Esophagus muscularis mucosa (tissue), 4 donors: Measurements from ENCODE around the gene FHOD1. TPM values are rescaled to one million over a fixed set of nuclear protein-coding genes. Genes with fewer than 3 reads are reported as not detected.

ENCODE experiments used
- DNase-seq: peaks from one replicate; pipeline ENCODE4 v3.0.0-alpha.2; 2017; ENCODE audit errors: extremely low spot score
- H3K27ac ChIP-seq, 4 donors: fragments of 200-600 bp; sonication (generic); replicated peaks in 1 of 4; 1 replicate in 3 of 4; 2 replicates in 1 of 4; pipeline ENCODE4 v1.5.1; 2016 to 2019; ENCODE audit warnings: mild to moderate bottlenecking in 1 of 4
- H3K27me3 ChIP-seq, 4 donors: fragments of 200-600 bp; sonication (generic); one replicate each; pipeline versions ENCODE4 v1.5.1 to v1.6.0; 2016 to 2019
- H3K36me3 ChIP-seq, 4 donors: fragments of 200-600 bp; sonication (generic); one replicate each; pipeline ENCODE4 v1.5.1; 2016 to 2019
- H3K4me1 ChIP-seq, 4 donors: fragments of 200-600 bp; sonication (generic); one replicate each; pipeline ENCODE4 v1.5.1; 2016 to 2019
- H3K4me3 ChIP-seq, 4 donors: fragments of 200-600 bp; sonication (generic); 1 replicate in 2 of 4; 2 replicates in 2 of 4; pipeline ENCODE4 v1.5.1; 2016 to 2019; ENCODE audit warnings: mild to moderate bottlenecking in 4 of 4, moderate library complexity in 1 of 4
- H3K9me3 ChIP-seq, 4 donors: fragments of 200-600 bp; sonication (generic); 1 replicate in 3 of 4; 2 replicates in 1 of 4; pipeline ENCODE4 v1.5.1; 2016 to 2019
- EP300 ChIP-seq: sonication (generic); formaldehyde crosslinking; IDR thresholded peaks from one replicate; pipeline ENCODE4 v1.6.1; 2017; ENCODE audit warnings: antibody characterized with exemption
- POLR2A ChIP-seq: fragments of 450-650 bp; IDR thresholded peaks from one replicate; pipeline ENCODE4 v1.6.1; 2017; ENCODE audit warnings: antibody characterized with exemption, moderate library complexity, mild to moderate bottlenecking, low read depth
- POLR2AphosphoS5 ChIP-seq, 2 donors: sonication (generic); formaldehyde crosslinking; IDR thresholded peaks; one replicate each; pipeline ENCODE4 v1.6.1; 2017; ENCODE audit warnings: antibody characterized with exemption in 2 of 2
- WGBS: methylation state at CpG from one replicate; pipeline ENCODE4 v1.1.5; 2018; 5-methylcytosine and 5-hydroxymethylcytosine counted together
- intact Hi-C: fragments of 100-400 bp; cut with DNase I; formaldehyde crosslinking; loops from one replicate; pipeline ENCODE4 v1.15.1; 2023
- total RNA-seq, 4 donors: library from RNA; depleted of rRNA; stranded (reverse); fragments of >200 nt; gene quantifications; one replicate each; pipeline versions ENCODE4 v1.1.0 to v1.2.1, GENCODE V29; 2016
- TF ChIP-seq, protein P1 (sequence below), 3 experiments: fragments of 200-600 bp in 2 of 3; fragments of 450-650 bp in 1 of 3; sonication (generic) in 2 of 3; IDR thresholded peaks; one replicate each; pipeline ENCODE4 v1.5.1; 2017 to 2019; ENCODE audit warnings: antibody characterized with exemption in 3 of 3, mild to moderate bottlenecking in 2 of 3, moderate library complexity in 1 of 3

Gene FHOD1
- total RNA-seq, 4 donors from 2014 or later, result 8.0 to 15.6 (median 10.0) TPM

DNA sequence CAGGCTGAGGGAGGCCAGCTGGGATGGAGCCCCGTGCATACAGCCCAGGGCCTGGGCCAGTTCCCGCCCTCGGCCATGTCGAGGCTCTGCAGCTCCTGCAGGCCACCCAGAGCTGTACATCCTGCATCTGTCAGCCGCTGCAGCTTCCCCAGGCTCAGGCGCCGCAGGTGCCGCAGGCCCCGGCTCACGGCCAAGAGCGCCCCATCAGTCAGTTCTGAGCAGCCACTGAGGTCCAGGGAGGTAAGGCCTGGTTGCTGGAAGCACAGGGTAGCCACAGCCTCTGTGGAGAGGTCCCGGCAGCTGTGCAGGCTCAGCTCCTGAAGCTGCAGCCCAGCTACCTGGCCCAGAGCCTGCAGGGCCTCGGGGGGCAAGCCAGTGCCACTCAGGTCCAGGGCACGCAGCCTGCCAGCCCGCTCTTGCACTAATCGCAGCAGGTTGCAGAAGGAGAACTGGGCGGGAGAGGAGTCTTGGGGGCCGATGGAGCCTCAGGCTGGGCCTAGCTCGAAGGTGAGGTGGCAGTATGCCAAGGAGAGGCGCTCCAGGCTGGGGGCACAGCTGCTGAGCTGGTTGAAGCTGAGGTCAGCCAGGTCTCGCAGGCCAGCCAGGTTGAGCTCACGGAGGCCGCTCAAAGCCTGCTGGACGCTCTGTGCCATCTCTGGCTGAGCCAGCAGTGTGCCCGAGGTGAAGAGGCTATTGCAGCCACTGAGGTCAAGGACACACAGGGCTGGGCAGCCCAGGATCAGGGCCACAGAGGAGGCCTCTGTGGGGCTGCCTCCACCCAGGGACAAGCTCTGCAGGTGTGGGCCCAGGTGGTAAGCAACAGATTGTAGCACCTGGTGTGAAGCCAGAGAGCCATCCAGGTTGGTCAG, 37.0 kb downstream of the FHOD1 start:
- no peak for DNase-seq
- 89% methylated on average over 6 of the region's 25 CpGs for WGBS
- Histone ChIP-seq H3K4me3 (no peak overlapping the region), H3K27me3 (no peaks in the 10 kb centered on the region), H3K4me1 (peaks cover 0 to 6% (median 3%) of the 10 kb centered on the region in 4 donors), H3K9me3 (no peaks in the 10 kb centered on the region), H3K36me3 (peaks cover 0 to 39% (median 6%) of the 10 kb centered on the region in 4 donors), H3K27ac (no peak overlapping the region)
- TF ChIP-seq EP300, result no peak
- TF ChIP-seq, protein P1, sequence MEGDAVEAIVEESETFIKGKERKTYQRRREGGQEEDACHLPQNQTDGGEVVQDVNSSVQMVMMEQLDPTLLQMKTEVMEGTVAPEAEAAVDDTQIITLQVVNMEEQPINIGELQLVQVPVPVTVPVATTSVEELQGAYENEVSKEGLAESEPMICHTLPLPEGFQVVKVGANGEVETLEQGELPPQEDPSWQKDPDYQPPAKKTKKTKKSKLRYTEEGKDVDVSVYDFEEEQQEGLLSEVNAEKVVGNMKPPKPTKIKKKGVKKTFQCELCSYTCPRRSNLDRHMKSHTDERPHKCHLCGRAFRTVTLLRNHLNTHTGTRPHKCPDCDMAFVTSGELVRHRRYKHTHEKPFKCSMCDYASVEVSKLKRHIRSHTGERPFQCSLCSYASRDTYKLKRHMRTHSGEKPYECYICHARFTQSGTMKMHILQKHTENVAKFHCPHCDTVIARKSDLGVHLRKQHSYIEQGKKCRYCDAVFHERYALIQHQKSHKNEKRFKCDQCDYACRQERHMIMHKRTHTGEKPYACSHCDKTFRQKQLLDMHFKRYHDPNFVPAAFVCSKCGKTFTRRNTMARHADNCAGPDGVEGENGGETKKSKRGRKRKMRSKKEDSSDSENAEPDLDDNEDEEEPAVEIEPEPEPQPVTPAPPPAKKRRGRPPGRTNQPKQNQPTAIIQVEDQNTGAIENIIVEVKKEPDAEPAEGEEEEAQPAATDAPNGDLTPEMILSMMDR (IDR thresholded peaks at IDR 0.05), result no peak
- TF ChIP-seq POLR2A, result no peak
- TF ChIP-seq POLR2AphosphoS5 (IDR thresholded peaks at IDR 0.05), result no peak
- intact Hi-C loops, result no loop called here

DNA sequence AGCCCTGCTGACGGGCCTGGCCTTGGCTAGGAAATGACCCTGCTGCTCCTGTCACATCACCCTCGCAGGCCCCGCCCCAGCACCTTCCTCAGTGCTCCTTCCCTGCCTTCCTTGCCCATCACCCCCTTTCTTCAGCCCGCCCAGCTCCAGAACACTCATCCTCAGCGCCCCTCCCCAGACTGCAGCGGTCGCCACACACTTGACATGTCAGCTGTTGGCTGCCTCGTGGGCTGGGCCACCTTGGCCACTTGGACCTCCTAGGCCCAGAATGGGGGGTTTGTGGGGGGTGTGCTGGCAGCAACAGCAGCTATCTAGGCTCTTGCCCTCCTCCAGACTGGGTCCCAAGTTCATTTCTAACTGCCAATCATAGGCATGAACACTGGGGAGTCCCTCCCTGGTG, 37.7 kb downstream of the FHOD1 start:
- WGBS, result 97% methylated on average over 6 of the region's 8 CpGs
- H3K9me3 ChIP-seq, result no peaks in the 10 kb centered on the region
- intact Hi-C loops, result no loop called here
- H3K27me3 ChIP-seq, result no peaks in the 10 kb centered on the region
- no peak for DNase-seq
- no peak overlapping the region for H3K27ac ChIP-seq
- H3K4me3 ChIP-seq, result no peak overlapping the region
- H3K4me1 ChIP-seq, result peaks cover 0 to 6% (median 3%) of the 10 kb centered on the region in 4 donors
- TF ChIP-seq, protein P1 (IDR thresholded peaks at IDR 0.05), result no peak
- no peak for TF ChIP-seq POLR2AphosphoS5 (IDR thresholded peaks at IDR 0.05)
- TF ChIP-seq POLR2A, result no peak
- no peak for TF ChIP-seq EP300
- peaks cover 0 to 33% (median 6%) of the 10 kb centered on the region in 4 donors for H3K36me3 ChIP-seq

DNA sequence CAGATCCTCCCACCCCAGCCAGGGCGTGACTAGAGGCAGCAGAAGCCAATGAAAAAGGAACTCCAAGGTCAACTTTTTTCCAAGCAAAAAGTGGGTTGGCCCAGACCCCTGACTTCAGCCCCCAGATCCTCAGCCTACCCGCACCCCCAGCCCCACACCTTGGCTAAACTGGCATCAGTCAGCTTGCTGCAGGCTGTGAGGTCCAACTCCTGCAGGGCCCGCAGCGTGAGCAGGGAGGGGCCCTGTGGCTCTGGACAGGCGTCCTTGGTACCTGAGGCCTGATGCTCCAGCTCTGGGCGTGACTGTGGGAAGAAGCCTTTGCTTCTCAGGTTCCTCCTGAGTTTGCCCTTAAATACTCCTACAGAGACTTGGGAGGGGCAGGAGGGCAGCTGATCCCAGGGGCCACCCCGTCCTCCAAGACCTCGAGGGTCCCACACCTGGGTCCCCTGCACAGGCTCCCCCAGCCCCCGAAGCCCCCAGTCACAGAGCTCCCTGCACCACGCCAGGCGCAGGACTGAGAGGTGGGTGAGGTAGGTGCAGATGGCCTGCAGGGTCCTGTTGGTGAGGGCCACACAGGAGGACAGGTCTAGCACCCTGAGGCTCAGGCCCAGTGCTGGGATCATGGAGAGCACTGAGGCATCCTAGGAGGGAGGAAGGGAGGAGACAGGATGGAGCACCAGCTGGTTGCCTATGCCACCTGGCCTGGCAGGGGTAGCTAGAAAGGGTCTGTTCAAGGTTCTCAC, 39.0 kb downstream of the FHOD1 start:
- H3K4me1 ChIP-seq, result peaks cover 0 to 3% (median under 1%) of the 10 kb centered on the region in 4 donors
- peaks cover 2 to 44% (median 17%) of the 10 kb centered on the region in 4 donors for H3K36me3 ChIP-seq
- intact Hi-C loops, result no loop called here
- no peaks in the 10 kb centered on the region for H3K9me3 ChIP-seq
- WGBS, result 83% methylated on average over 2 of the region's 11 CpGs
- no peak for DNase-seq
- TF ChIP-seq POLR2A, result no peak
- TF ChIP-seq POLR2AphosphoS5 (IDR thresholded peaks at IDR 0.05), result no peak
- TF ChIP-seq EP300, result no peak
- TF ChIP-seq, protein P1 (IDR thresholded peaks at IDR 0.05), result no peak
- H3K4me3 ChIP-seq, result no peak overlapping the region
- H3K27me3 ChIP-seq, result no peaks in the 10 kb centered on the region
- H3K27ac ChIP-seq, result no peak overlapping the region

DNA sequence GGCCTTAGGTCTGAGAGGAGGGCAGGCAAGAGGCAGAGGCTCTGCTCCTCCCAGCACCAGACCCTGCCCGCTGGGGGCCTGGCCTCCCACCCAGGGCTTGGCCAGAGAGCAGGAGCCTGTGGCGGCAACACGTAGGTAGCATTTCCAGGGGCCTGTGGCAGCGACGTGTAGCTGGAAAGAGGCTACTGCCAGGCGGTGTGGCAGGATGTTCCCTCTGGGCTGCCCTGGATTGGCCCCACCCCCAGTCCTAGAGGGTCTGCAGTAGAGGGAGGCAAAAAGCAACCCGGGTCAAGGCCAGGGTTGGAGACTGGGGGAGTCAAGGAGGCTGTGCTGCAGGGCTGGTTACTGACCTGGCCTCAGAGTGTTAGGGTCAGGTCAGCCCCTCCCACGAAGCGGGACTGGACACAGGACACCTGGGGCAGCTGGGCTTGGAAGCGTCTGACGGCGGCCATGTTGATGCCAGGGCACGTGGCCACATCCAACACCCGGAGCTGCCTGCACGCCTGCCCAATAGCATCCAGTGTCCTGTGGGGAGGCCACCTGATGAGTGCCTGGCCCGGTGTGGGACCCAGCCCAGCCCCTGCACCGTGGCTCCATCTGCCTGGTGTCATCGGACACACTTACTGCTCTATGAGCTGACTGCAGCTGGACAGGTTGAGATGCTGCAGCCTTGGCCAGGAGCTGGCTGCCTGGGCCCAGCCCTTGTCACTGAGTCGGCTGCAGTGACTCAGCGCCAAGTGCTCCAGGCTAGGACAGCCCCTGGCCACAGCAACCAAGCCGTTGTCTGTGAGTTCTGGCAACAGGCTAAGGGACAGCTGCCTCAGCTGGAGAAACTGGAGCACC, 39.8 kb downstream of the FHOD1 start:
- Histone ChIP-seq H3K27ac (no peak overlapping the region), H3K36me3 (peaks cover 7 to 52% (median 26%) of the 10 kb centered on the region in 4 donors)
- intact Hi-C loops, result no loop called here

More for the DNA sequence above, 39.8 kb downstream of the FHOD1 start:
- TF ChIP-seq, protein P1 (IDR thresholded peaks at IDR 0.05), result no peak
- TF ChIP-seq EP300 (no peak), POLR2AphosphoS5 (IDR thresholded peaks at IDR 0.05) (no peak), POLR2A (no peak)
- Histone ChIP-seq H3K9me3 (no peaks in the 10 kb centered on the region), H3K4me3 (no peak overlapping the region), H3K27me3 (no peaks in the 10 kb centered on the region), H3K4me1 (no peaks in the 10 kb centered on the region)
- DNase-seq, result no peak
- WGBS, result no CpG with 5 or more reads among the region's 21 CpGs
